Glutamatergic neuron (in vitro differentiated cells): ENCODE measurements around the gene RRBP1. TPM values are rescaled to one million over a fixed set of nuclear protein-coding genes. Genes with fewer than 3 reads are reported as not detected.

ENCODE experiments used
- DNase-seq: peaks from one replicate; pipeline ENCODE4 v3.0.0; 2022
- H3K27ac Mint-ChIP-seq: one replicate; pipeline ENCODE4 v1.8.0; 2020; ENCODE audit warnings: mild to moderate bottlenecking, mixed read lengths, inconsistent platforms; ENCODE audit not compliant: unreplicated experiment
- H3K27me3 Mint-ChIP-seq: one replicate; pipeline ENCODE4 v1.8.0; 2020; ENCODE audit warnings: mild to moderate bottlenecking, moderate library complexity, mixed read lengths, inconsistent platforms; ENCODE audit not compliant: unreplicated experiment
- H3K36me3 Mint-ChIP-seq: one replicate; pipeline ENCODE4 v1.8.0; 2020; ENCODE audit warnings: mild to moderate bottlenecking, mixed read lengths, inconsistent platforms; ENCODE audit not compliant: unreplicated experiment
- H3K4me1 Mint-ChIP-seq: one replicate; pipeline ENCODE4 v1.8.0; 2020; ENCODE audit warnings: mild to moderate bottlenecking, low read depth, mixed read lengths, inconsistent platforms; ENCODE audit not compliant: unreplicated experiment
- H3K4me3 Mint-ChIP-seq: one replicate; pipeline ENCODE4 v1.8.0; 2020; ENCODE audit warnings: mild to moderate bottlenecking, mixed read lengths, inconsistent platforms; ENCODE audit not compliant: unreplicated experiment
- H3K9me3 Mint-ChIP-seq: one replicate; pipeline ENCODE4 v1.8.0; 2020; ENCODE audit warnings: mild to moderate bottlenecking, moderate library complexity, mixed read lengths, inconsistent platforms; ENCODE audit not compliant: unreplicated experiment
- CTCF ChIP-seq: fragments of 200-600 bp; sonication (generic); IDR thresholded peaks from one replicate; pipeline ENCODE4 v1.5.0; 2021; ENCODE audit not compliant: partially characterized antibody, unreplicated experiment
- total RNA-seq: library from RNA; stranded (reverse); fragmentation: NEBNext Ultra II Directional; extraction: Animal tissue kit (Norgen Biotek cat#: 25700); gene quantifications from one replicate; pipeline ENCODE4 v1.2.1, GENCODE V29; 2021; ENCODE audit not compliant: unreplicated experiment

The RRBP1 gene
- total RNA-seq, 1 donor from 2014 or later = 63.3 TPM

- H3K27ac Mint-ChIP-seq = no peak overlapping the region
- no peak for TF ChIP-seq CTCF
- H3K4me3 Mint-ChIP-seq = no peak overlapping the region
- DNase-seq = no peak
- no peaks in the 10 kb centered on the region for H3K36me3 Mint-ChIP-seq
- no peaks in the 10 kb centered on the region for H3K4me1 Mint-ChIP-seq
- H3K9me3 Mint-ChIP-seq = peaks cover 1% of the 10 kb centered on the region
- no peaks in the 10 kb centered on the region for H3K27me3 Mint-ChIP-seq
Measured at GRCh38 chr20:17704589-17705317, 22.7 kb upstream of the RRBP1 start.

- H3K4me3 Mint-ChIP-seq = no peak overlapping the region
- peaks cover 1% of the 10 kb centered on the region for H3K36me3 Mint-ChIP-seq
- H3K9me3 Mint-ChIP-seq = no peaks in the 10 kb centered on the region
- H3K4me1 Mint-ChIP-seq = no peaks in the 10 kb centered on the region
- H3K27me3 Mint-ChIP-seq = peaks cover 7% of the 10 kb centered on the region
- no peak for TF ChIP-seq CTCF
- H3K27ac Mint-ChIP-seq = no peak overlapping the region
- no peak for DNase-seq
Measured at GRCh38 chr20:17701826-17702225, 19.8 kb upstream of the RRBP1 start.

GRCh38 chr20:17700637-17701036, 18.6 kb upstream of the RRBP1 start:
- Mint-ChIP-seq H3K27ac (no peak overlapping the region), H3K27me3 (peaks cover 7% of the 10 kb centered on the region), H3K4me3 (no peak overlapping the region), H3K4me1 (no peaks in the 10 kb centered on the region), H3K9me3 (no peaks in the 10 kb centered on the region), H3K36me3 (peaks cover 5% of the 10 kb centered on the region)
- TF ChIP-seq CTCF = no peak
- no peak for DNase-seq

GRCh38 chr20:17699931-17700351, 17.9 kb upstream of the RRBP1 start, which contains the start of gene BANF2:
BANF2 (plus strand) TSS chr20:17699966; CDS start chr20:17725026, 25,060 bp downstream.
- no peak within 1 kb of the TSS for H3K4me3 Mint-ChIP-seq
- no peak for DNase-seq
- no peak within 1 kb of the TSS for H3K27ac Mint-ChIP-seq
- peaks cover 7% of the 10 kb centered on the region for H3K27me3 Mint-ChIP-seq
- H3K9me3 Mint-ChIP-seq = no peaks in the 10 kb centered on the region
- peaks cover 5% of the 10 kb centered on the region for H3K36me3 Mint-ChIP-seq
- no peak for TF ChIP-seq CTCF
- no peaks in the 10 kb centered on the region for H3K4me1 Mint-ChIP-seq

GRCh38 chr20:17698384-17698783, 16.3 kb upstream of the RRBP1 start:
- Mint-ChIP-seq H3K9me3 (peaks cover 2% of the 10 kb centered on the region), H3K4me3 (no peak overlapping the region), H3K27ac (no peak overlapping the region), H3K36me3 (peaks cover 5% of the 10 kb centered on the region), H3K4me1 (no peaks in the 10 kb centered on the region), H3K27me3 (peaks cover 7% of the 10 kb centered on the region)
- DNase-seq = no peak
- no peak for TF ChIP-seq CTCF
